ENCODE measurements around the gene SLC35C1. TPM values are rescaled to one million over a fixed set of nuclear protein-coding genes. Genes with fewer than 3 reads are reported as not detected.

Gene SLC35C1
- total and polyA plus RNA-seq, 2 experiments from 2014 or later: 6.8 to 11.0 TPM

DNA sequence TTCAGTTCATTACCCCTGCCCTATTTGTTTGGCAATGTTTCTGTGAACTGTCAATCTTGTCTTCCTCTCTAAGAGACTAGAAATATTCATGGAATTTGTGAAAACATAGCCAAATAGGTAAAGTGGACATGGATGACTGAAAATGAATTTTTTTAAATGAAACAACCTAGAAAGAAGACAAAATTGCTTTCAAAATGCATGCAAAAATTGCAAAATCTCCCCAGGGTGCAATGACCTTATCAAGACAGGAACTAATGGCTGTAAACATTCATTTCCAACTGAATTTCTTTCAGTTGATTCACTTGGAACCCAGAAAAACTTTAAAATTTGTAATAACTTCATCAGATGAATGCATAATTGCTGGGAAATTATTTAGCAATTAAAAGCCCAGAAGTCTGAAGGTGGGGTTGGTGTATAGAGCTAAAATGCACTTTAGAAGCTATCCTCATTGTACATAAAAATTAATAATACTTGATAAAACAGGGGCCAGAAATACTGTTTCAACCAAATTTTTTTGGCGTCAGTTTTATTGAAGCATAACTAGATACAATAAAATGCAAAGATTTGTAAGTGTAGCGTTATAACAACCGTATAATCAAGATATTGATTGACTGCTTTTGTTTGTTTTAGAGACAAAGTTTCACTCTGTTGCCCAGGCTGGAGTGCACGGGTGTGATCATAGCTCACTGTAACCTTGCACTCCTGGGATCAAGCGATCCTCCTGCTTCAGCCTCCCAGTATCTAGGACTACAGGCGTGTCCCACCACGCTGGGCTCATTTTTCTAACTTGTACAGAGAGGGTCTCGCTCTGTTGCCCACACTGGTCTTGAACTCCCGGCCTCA, 27.6 kb upstream of the SLC35C1 start:
- Mint-ChIP-seq H3K4me1 (no peaks in the 10 kb centered on the region), H3K4me3 (no peak overlapping the region), H3K27ac (no peak overlapping the region), H3K36me3 (ENCODE audit: low read depth) (no peaks in the 10 kb centered on the region), H3K9me3 (no peaks in the 10 kb centered on the region), H3K27me3 (ENCODE audit: insufficient read depth, low read depth, poor library complexity) (peaks cover 4% of the 10 kb centered on the region)
- Histone ChIP-seq H3K9me2 (ENCODE audit: insufficient read depth) (no peaks in the 10 kb centered on the region), H3K79me2 (replicated peaks; ENCODE audit: insufficient read depth) (no peaks in the 10 kb centered on the region), H3K27me3 (ENCODE audit: insufficient read depth) (no peaks in the 10 kb centered on the region), H4K20me1 (replicated peaks; ENCODE audit: insufficient read depth) (no peaks in the 10 kb centered on the region), H3F3A (replicated peaks; ENCODE audit: low read depth) (no peaks in the 10 kb centered on the region), H3K4me1 (ENCODE audit: insufficient read depth) (no peaks in the 10 kb centered on the region), H3K27ac (ENCODE audit: low read depth) (no peak overlapping the region), H3K36me3 (ENCODE audit: insufficient read depth) (no peaks in the 10 kb centered on the region), H3K4me3 (no peak overlapping the region), H2AFZ (no peak overlapping the region), H3K4me2 (no peak overlapping the region)
- no peak for TF ChIP-seq STAT1 (IDR thresholded peaks at IDR 0.05; ENCODE audit: unreplicated experiment)
- TF ChIP-seq EZH2 (IDR thresholded peaks at IDR 0.05; ENCODE audit: low read depth, unreplicated experiment): no peak
- ATAC-seq: no peak
- no peak for DNase-seq (ENCODE audit: low spot score)

DNA sequence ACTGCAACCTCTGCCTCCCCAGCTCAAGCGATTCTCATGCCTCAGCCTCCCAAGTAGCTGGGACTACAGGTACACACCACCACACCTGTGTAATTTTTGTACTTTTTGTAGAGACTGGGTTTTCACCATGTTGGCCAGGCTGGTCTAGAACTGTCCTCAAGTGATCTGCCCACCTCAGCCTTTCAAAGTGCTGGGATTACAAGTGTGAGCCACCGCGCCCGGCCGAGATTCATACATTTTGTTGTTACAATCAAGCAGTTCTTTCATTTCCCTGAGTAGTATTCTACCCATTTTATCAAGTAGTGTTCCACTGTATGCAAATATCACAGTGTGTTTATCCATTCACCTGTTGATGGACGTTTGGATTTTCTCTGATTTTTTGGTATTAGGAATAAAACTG, 26.6 kb upstream of the SLC35C1 start:
- no peak overlapping the region for H3K27ac Mint-ChIP-seq
- no peaks in the 10 kb centered on the region for H3K4me1 Mint-ChIP-seq
- H3K27me3 ChIP-seq (ENCODE audit: insufficient read depth): no peaks in the 10 kb centered on the region
- H3K4me2 ChIP-seq: no peak overlapping the region
- ATAC-seq (no peak), DNase-seq (ENCODE audit: low spot score) (no peak)
- no peaks in the 10 kb centered on the region for H3K79me2 ChIP-seq (replicated peaks; ENCODE audit: insufficient read depth)
- peaks cover 3% of the 10 kb centered on the region for H3K27me3 Mint-ChIP-seq (ENCODE audit: insufficient read depth, low read depth, poor library complexity)
- no peak overlapping the region for H2AFZ ChIP-seq
- H4K20me1 ChIP-seq (replicated peaks; ENCODE audit: insufficient read depth): no peaks in the 10 kb centered on the region
- H3K36me3 Mint-ChIP-seq (ENCODE audit: low read depth): no peaks in the 10 kb centered on the region
- no peak overlapping the region for H3K4me3 Mint-ChIP-seq
- H3K4me3 ChIP-seq: no peak overlapping the region
- no peaks in the 10 kb centered on the region for H3K9me2 ChIP-seq (ENCODE audit: insufficient read depth)
- no peaks in the 10 kb centered on the region for H3K4me1 ChIP-seq (ENCODE audit: insufficient read depth)
- H3K9me3 Mint-ChIP-seq: no peaks in the 10 kb centered on the region
- no peak overlapping the region for H3K27ac ChIP-seq (ENCODE audit: low read depth)
- H3F3A ChIP-seq (replicated peaks; ENCODE audit: low read depth): no peaks in the 10 kb centered on the region
- no peaks in the 10 kb centered on the region for H3K36me3 ChIP-seq (ENCODE audit: insufficient read depth)
- TF ChIP-seq ZNF331 (CRISPR knock-in tag; IDR thresholded peaks at IDR 0.05; ENCODE audit: low read depth) (no peak), NANOG (IDR thresholded peaks at IDR 0.05; ENCODE audit: borderline replicate concordance) (no peak), POLR2AphosphoS5 (IDR thresholded peaks at IDR 0.05; ENCODE audit: low read depth) (no peak), STAT1 (IDR thresholded peaks at IDR 0.05; ENCODE audit: unreplicated experiment) (no peak), ZNF114 (CRISPR knock-in tag; IDR thresholded peaks at IDR 0.05) (no peak), CTCF (conservative IDR thresholded peaks at IDR 0.05; ENCODE audit: low read depth in 2 of 2) (no peak), CREB1 (CRISPR knock-in tag; IDR thresholded peaks at IDR 0.05; ENCODE audit: low read depth) (no peak), EZH2 (IDR thresholded peaks at IDR 0.05; ENCODE audit: low read depth, unreplicated experiment) (no peak)
- TF ChIP-seq, protein P1, sequence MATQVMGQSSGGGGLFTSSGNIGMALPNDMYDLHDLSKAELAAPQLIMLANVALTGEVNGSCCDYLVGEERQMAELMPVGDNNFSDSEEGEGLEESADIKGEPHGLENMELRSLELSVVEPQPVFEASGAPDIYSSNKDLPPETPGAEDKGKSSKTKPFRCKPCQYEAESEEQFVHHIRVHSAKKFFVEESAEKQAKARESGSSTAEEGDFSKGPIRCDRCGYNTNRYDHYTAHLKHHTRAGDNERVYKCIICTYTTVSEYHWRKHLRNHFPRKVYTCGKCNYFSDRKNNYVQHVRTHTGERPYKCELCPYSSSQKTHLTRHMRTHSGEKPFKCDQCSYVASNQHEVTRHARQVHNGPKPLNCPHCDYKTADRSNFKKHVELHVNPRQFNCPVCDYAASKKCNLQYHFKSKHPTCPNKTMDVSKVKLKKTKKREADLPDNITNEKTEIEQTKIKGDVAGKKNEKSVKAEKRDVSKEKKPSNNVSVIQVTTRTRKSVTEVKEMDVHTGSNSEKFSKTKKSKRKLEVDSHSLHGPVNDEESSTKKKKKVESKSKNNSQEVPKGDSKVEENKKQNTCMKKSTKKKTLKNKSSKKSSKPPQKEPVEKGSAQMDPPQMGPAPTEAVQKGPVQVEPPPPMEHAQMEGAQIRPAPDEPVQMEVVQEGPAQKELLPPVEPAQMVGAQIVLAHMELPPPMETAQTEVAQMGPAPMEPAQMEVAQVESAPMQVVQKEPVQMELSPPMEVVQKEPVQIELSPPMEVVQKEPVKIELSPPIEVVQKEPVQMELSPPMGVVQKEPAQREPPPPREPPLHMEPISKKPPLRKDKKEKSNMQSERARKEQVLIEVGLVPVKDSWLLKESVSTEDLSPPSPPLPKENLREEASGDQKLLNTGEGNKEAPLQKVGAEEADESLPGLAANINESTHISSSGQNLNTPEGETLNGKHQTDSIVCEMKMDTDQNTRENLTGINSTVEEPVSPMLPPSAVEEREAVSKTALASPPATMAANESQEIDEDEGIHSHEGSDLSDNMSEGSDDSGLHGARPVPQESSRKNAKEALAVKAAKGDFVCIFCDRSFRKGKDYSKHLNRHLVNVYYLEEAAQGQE (IDR thresholded peaks at IDR 0.05; ENCODE audit: unreplicated experiment): no peak
- TF ChIP-seq, protein P2, sequence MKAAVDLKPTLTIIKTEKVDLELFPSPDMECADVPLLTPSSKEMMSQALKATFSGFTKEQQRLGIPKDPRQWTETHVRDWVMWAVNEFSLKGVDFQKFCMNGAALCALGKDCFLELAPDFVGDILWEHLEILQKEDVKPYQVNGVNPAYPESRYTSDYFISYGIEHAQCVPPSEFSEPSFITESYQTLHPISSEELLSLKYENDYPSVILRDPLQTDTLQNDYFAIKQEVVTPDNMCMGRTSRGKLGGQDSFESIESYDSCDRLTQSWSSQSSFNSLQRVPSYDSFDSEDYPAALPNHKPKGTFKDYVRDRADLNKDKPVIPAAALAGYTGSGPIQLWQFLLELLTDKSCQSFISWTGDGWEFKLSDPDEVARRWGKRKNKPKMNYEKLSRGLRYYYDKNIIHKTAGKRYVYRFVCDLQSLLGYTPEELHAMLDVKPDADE (IDR thresholded peaks at IDR 0.05): no peak
